Thoracic aorta (tissue), 2 donors: ENCODE results near the gene MAML3. TPM values are rescaled to one million over a fixed set of nuclear protein-coding genes. Genes with fewer than 3 reads are reported as not detected.
A peak's percentile ranks its signal among the peaks of the same experiment; 100 is the strongest.

Experiments used
- ATAC-seq: fragments of 150-250 bp; one replicate; pipeline ENCODE4 v1.8.0; 2017; ENCODE audit warnings: low read depth; ENCODE audit not compliant: insufficient number of reproducible peaks, low FRiP score
- DNase-seq: peaks from one replicate; pipeline ENCODE4 v3.0.0-alpha.2; 2020; ENCODE audit warnings: low spot score
- H3K27ac ChIP-seq, 2 donors: fragments of 200-600 bp; sonication (generic); 1 replicate in 1 of 2; 2 replicates in 1 of 2; pipeline ENCODE4 v1.5.1; 2016; ENCODE audit warnings: mild to moderate bottlenecking in 2 of 2, moderate library complexity in 2 of 2
- H3K27me3 ChIP-seq: fragments of 200-600 bp; sonication (generic); replicated peaks from 2 replicates; pipeline ENCODE4 v1.6.0; 2016; ENCODE audit warnings: mild to moderate bottlenecking; ENCODE audit not compliant: insufficient read depth
- H3K36me3 ChIP-seq: fragments of 200-600 bp; sonication (generic); one replicate; pipeline ENCODE4 v1.5.1; 2016
- H3K4me1 ChIP-seq, 2 donors: fragments of 200-600 bp; sonication (generic); 1 replicate in 1 of 2; 2 replicates in 1 of 2; pipeline versions ENCODE4 v1.5.1 to v1.6.0; 2016; ENCODE audit warnings: low read depth in 2 of 2, mild to moderate bottlenecking in 1 of 2; ENCODE audit not compliant: control insufficient read depth in 1 of 2
- H3K4me3 ChIP-seq: fragments of 200-600 bp; sonication (generic); 2 replicates; pipeline ENCODE4 v1.5.1; 2016; ENCODE audit warnings: mild to moderate bottlenecking
- H3K9me3 ChIP-seq: fragments of 200-600 bp; sonication (generic); 2 replicates; pipeline ENCODE4 v1.5.1; 2016
- CTCF ChIP-seq: fragments of 200-600 bp; sonication (generic); IDR thresholded peaks from one replicate; pipeline ENCODE4 v1.5.1; 2019; ENCODE audit warnings: antibody characterized with exemption
- total RNA-seq, 2 donors: library from RNA; depleted of rRNA; stranded (reverse); fragments of >200 nt; gene quantifications; one replicate each; pipeline versions ENCODE4 v1.1.0 to v1.2.3, GENCODE V29; 2016

Gene MAML3
- total RNA-seq, 2 donors from 2014 or later = 7.3 to 14.1 TPM

- Histone ChIP-seq H3K4me3 (no peak overlapping the region), H3K36me3 (no peaks in the 10 kb centered on the region), H3K4me1 (peaks cover 11 to 31% of the 10 kb centered on the region in 2 donors), H3K9me3 (no peaks in the 10 kb centered on the region), H3K27me3 (no peaks in the 10 kb centered on the region), H3K27ac (peak overlapping the region in 1 of 2 donors; percentile 16)
- no peak for DNase-seq
- no peak for TF ChIP-seq CTCF
- no peak for ATAC-seq
Measured at GRCh38 chr4:140158365-140159030, 4.5 kb upstream of the MAML3 start.

GRCh38 chr4:140157341-140157740 lies 3.4 kb upstream of the MAML3 start:
- H3K4me3 ChIP-seq = no peak overlapping the region
- ATAC-seq = no peak
- peaks cover 4 to 20% of the 10 kb centered on the region in 2 donors for H3K4me1 ChIP-seq
- no peak for DNase-seq
- no peak overlapping the region for H3K27ac ChIP-seq
- H3K9me3 ChIP-seq = no peaks in the 10 kb centered on the region
- H3K36me3 ChIP-seq = no peaks in the 10 kb centered on the region
- no peak for TF ChIP-seq CTCF
- H3K27me3 ChIP-seq = no peaks in the 10 kb centered on the region

- H3K36me3 ChIP-seq = no peaks in the 10 kb centered on the region
- peaks cover 4 to 16% of the 10 kb centered on the region in 2 donors for H3K4me1 ChIP-seq
- TF ChIP-seq CTCF = no peak
- no peak overlapping the region for H3K4me3 ChIP-seq
- no peak for DNase-seq
- H3K27me3 ChIP-seq = no peaks in the 10 kb centered on the region
- ATAC-seq = no peak
- no peaks in the 10 kb centered on the region for H3K9me3 ChIP-seq
- no peak overlapping the region for H3K27ac ChIP-seq
Measured at GRCh38 chr4:140156529-140157171, 2.7 kb upstream of the MAML3 start.

GRCh38 chr4:140154572-140154891 lies 548 bp upstream of the MAML3 start:
- DNase-seq = no peak
- H3K9me3 ChIP-seq = no peaks in the 10 kb centered on the region
- no peak for ATAC-seq
- TF ChIP-seq CTCF = no peak
- peak overlapping the region; percentile 89 for H3K4me3 ChIP-seq
- H3K36me3 ChIP-seq = no peaks in the 10 kb centered on the region
- H3K4me1 ChIP-seq = peaks cover 4 to 16% of the 10 kb centered on the region in 2 donors
- H3K27ac ChIP-seq = peak overlapping the region; percentile 93 to 94
- H3K27me3 ChIP-seq = no peaks in the 10 kb centered on the region

- TF ChIP-seq CTCF = no peak
- no peak for DNase-seq
- peaks cover under 1 to 11% of the 10 kb centered on the region in 2 donors for H3K4me1 ChIP-seq
- no peaks in the 10 kb centered on the region for H3K27me3 ChIP-seq
- peak overlapping the region; percentile 89 for H3K4me3 ChIP-seq
- peak overlapping the region; percentile 93 to 94 for H3K27ac ChIP-seq
- H3K9me3 ChIP-seq = no peaks in the 10 kb centered on the region
- H3K36me3 ChIP-seq = no peaks in the 10 kb centered on the region
- no peak for ATAC-seq
Measured at GRCh38 chr4:140153419-140153717, 616 bp downstream of the MAML3 start.
